OCI-LY3 (cell line): ENCODE measurements around the gene ACSF3.
"Not testable (repeated sequence)": the region's sequence is repeated elsewhere in the genome, so short reads cannot be mapped to it uniquely, and the experiment has no call there.

Experiments
- H2AFZ ChIP-seq: fragments of 200-600, 300-600 bp; shearing (Covaris generic); 2 replicates; pipeline ENCODE4 v1.6.0; 2014; ENCODE audit warnings: antibody characterized with exemption, low read depth, low read length
- H3K27ac ChIP-seq: fragments of 200-600, 300-600 bp; sonication (generic); 2 replicates; pipeline ENCODE4 v1.5.1; 2014; ENCODE audit warnings: mild to moderate bottlenecking, low read length, moderate library complexity, mixed read lengths
- H3K27me3 ChIP-seq: fragments of 200-600, 300-600 bp; sonication (generic); 2 replicates; pipeline ENCODE4 v1.6.1; 2014; ENCODE audit warnings: low read depth, low read length, mixed read lengths
- H3K36me3 ChIP-seq: fragments of 200-600, 300-600 bp; sonication (generic); replicated peaks from 2 replicates; pipeline ENCODE3; 2014; ENCODE audit warnings: low read depth, low read length, mixed read lengths
- H3K4me1 ChIP-seq: fragments of 300-600, 200-600 bp; sonication (generic); 2 replicates; pipeline ENCODE4 v1.6.1; 2014; ENCODE audit warnings: low read length, mixed read lengths
- H3K4me2 ChIP-seq: fragments of 200-600, 300-600 bp; sonication (generic); 2 replicates; pipeline ENCODE4 v1.6.1; 2014; ENCODE audit warnings: low read length, mixed read lengths
- H3K4me3 ChIP-seq: fragments of 300-600, 200-600 bp; sonication (generic); 2 replicates; pipeline ENCODE4 v1.5.1; 2014; ENCODE audit warnings: antibody characterized with exemption, mild to moderate bottlenecking, low read length, moderate library complexity
- H3K79me2 ChIP-seq: fragments of 300-600, 200-600 bp; shearing (Covaris generic); 2 replicates; pipeline ENCODE4 v1.6.1; 2014; ENCODE audit warnings: mild to moderate bottlenecking, low read length, mixed read lengths
- H3K9ac ChIP-seq: fragments of 300-600, 200-600 bp; shearing (Covaris generic); 2 replicates; pipeline ENCODE4 v1.6.0; 2014; ENCODE audit warnings: mild to moderate bottlenecking, low read length, moderate library complexity
- H3K9me3 ChIP-seq: fragments of 200-600, 300-600 bp; shearing (Covaris generic); 2 replicates; pipeline ENCODE4 v1.6.1; 2014; ENCODE audit warnings: low read length, mixed read lengths; ENCODE audit not compliant: insufficient read depth
- H4K20me1 ChIP-seq: fragments of 200-600, 300-600 bp; sonication (generic); 2 replicates; pipeline ENCODE4 v1.6.1; 2016; ENCODE audit warnings: low read length, mixed read lengths; ENCODE audit not compliant: insufficient read depth
- EZH2phosphoT487 ChIP-seq: fragments of 200-600 bp; shearing (Covaris generic); IDR thresholded peaks from 2 replicates; pipeline ENCODE4 v1.6.1; 2018; ENCODE audit warnings: antibody characterized with exemption, mixed run types, low read depth
- TF ChIP-seq, protein P1 (sequence below): fragments of 200-600, 300-600 bp; sonication (generic); IDR thresholded peaks from 2 replicates; pipeline ENCODE4 v1.5.1; 2014; ENCODE audit warnings: antibody characterized with exemption, low read length, low read depth

The ACSF3 gene

DNA sequence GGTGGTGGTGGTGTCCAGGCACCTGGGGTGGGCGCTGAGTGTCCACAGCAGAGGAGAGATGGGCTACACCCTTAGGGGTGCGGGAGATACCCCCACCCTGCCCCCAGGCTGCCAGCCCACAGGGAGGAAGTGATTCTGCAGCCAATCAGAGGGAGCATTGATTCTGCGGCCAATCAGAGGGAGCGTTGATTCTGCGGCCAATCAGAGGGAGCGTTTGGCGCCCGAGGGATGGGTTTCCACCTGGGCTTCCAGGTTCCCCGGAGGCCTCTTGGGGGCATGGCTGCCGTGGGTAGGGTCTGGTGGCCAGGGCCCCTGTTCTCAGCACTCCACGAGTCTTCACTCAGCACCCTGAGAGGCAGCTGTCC lies 28.2 kb upstream of the ACSF3 start:
- Histone ChIP-seq H3K9ac (peak overlapping the region; percentile 99), H3K4me1 (peaks cover 71% of the 10 kb centered on the region), H3K79me2 (peaks cover 49% of the 10 kb centered on the region), H3K36me3 (no peaks in the 10 kb centered on the region), H2AFZ (no peak overlapping the region; the same call in 1 of the 2 replicates), H3K27me3 (no peaks in the 10 kb centered on the region), H4K20me1 (no peaks in the 10 kb centered on the region), H3K27ac (peak overlapping the region; percentile 99), H3K4me2 (peak overlapping the region; percentile 95), H3K4me3 (peak overlapping the region; percentile 78), H3K9me3 (no peaks in the 10 kb centered on the region)
- TF ChIP-seq EZH2phosphoT487 = no peak
- TF ChIP-seq, protein P1, sequence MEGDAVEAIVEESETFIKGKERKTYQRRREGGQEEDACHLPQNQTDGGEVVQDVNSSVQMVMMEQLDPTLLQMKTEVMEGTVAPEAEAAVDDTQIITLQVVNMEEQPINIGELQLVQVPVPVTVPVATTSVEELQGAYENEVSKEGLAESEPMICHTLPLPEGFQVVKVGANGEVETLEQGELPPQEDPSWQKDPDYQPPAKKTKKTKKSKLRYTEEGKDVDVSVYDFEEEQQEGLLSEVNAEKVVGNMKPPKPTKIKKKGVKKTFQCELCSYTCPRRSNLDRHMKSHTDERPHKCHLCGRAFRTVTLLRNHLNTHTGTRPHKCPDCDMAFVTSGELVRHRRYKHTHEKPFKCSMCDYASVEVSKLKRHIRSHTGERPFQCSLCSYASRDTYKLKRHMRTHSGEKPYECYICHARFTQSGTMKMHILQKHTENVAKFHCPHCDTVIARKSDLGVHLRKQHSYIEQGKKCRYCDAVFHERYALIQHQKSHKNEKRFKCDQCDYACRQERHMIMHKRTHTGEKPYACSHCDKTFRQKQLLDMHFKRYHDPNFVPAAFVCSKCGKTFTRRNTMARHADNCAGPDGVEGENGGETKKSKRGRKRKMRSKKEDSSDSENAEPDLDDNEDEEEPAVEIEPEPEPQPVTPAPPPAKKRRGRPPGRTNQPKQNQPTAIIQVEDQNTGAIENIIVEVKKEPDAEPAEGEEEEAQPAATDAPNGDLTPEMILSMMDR = no peak

DNA sequence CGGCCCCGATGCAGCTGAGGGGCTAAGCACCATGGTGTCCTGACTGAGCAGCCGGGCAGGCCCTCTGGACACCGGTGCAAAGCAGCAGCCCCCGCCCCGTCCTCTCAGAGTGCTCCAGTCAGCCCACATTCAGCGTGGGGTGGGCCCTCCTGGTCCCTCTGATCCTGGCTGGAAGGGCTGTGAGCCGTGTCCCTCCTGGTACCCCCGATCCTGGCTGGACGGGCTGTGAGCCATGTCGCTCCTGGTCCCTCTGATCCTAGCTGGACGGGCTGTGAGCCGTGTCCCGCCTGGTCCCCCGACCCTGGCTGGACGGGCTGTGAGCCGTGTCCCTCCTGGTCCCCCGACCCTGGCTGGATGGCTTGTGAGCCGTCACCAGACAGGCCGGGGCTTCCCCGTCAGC lies 26.9 kb upstream of the ACSF3 start:
- no peaks in the 10 kb centered on the region for H3K9me3 ChIP-seq
- H2AFZ ChIP-seq = no peak overlapping the region
- no peak overlapping the region for H3K4me3 ChIP-seq
- no peak overlapping the region for H3K9ac ChIP-seq
- no peak for TF ChIP-seq EZH2phosphoT487
- TF ChIP-seq, protein P1 = no peak
- no peak overlapping the region for H3K27ac ChIP-seq
- H3K4me1 ChIP-seq = peaks cover 58% of the 10 kb centered on the region
- H3K4me2 ChIP-seq = no peak overlapping the region
- H4K20me1 ChIP-seq = no peaks in the 10 kb centered on the region
- no peaks in the 10 kb centered on the region for H3K27me3 ChIP-seq
- H3K36me3 ChIP-seq = no peaks in the 10 kb centered on the region
- H3K79me2 ChIP-seq = peaks cover 41% of the 10 kb centered on the region

DNA sequence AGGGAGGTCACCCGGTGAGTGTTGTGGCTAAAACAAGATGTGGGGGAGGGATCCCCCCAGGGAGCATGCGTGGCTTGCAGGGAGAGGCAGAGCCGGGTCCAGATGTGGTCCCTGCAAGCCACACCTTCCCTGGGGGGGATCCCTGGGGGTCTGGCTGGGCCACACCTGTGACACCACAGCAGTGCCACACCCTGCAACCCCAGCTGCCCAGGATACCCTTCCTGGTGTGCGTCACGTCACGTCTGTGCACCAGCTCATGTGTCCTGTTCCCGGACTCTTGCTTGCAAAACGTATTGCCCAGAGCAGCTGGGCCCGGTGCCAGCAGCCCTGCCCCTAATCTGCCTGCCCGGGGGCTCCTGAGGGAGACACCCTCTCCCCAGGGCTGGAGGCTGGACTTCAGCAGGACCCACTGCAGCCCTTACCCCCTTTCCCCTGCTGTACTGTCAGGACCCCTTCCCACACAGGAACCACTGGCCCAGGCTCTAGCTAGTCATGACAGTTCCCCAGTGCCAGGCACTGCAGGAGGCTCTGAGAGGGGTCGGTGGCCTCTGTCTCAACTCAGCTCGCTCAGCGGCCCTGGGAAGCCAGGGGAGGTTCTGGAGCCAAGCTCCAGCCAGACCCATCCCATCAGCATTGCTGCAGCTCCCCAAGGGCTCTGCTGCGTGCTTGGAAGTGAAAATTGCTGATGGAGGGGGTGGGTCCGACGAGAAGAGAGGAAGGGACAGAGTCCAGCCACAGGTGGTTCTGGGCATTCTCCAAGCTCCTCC lies 25.8 kb upstream of the ACSF3 start:
- no peak overlapping the region for H2AFZ ChIP-seq
- TF ChIP-seq EZH2phosphoT487 = no peak
- TF ChIP-seq, protein P1 = no peak
- no peak overlapping the region for H3K4me3 ChIP-seq
- no peaks in the 10 kb centered on the region for H4K20me1 ChIP-seq
- no peaks in the 10 kb centered on the region for H3K36me3 ChIP-seq
- no peak overlapping the region for H3K9ac ChIP-seq
- H3K27ac ChIP-seq = no peak overlapping the region
- peaks cover 47% of the 10 kb centered on the region for H3K4me1 ChIP-seq
- no peak overlapping the region for H3K4me2 ChIP-seq
- H3K27me3 ChIP-seq = no peaks in the 10 kb centered on the region
- H3K79me2 ChIP-seq = peaks cover 30% of the 10 kb centered on the region
- H3K9me3 ChIP-seq = no peaks in the 10 kb centered on the region

DNA sequence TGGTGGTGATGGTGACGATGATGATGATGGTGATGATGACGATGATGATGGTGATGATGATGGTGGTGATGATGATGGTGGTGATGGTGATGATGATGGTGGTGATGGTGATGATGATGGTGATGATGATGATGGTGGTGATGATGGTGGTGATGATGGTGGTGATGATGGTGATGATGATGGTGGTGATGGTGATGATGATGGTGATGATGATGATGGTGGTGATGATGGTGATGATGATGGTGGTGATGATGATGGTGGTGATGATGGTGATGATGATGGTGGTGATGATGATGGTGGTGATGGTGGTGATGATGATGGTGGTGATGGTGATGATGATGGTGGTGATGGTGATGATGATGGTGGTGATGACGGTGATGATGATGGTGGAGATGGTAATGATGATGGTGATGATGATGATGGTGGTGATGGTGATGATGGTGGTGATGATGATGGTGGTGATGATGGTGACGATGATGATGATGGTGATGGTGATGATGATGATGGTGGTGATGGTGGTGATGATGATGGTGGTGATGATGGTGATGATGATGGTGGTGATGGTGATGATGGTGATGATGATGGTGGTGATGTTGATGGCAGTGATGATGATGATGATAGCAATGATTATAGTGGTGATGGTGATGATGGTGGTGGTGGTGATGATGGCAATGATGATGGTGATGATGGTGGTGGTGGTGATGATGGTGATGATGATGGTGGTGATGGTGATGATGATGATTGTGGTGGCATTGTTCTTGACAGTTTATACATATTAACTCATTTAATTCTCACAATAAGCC lies 24.6 kb upstream of the ACSF3 start:
- not testable (repeated sequence) for H3K9me3 ChIP-seq, H3K4me3 ChIP-seq, H2AFZ ChIP-seq, H3K27me3 ChIP-seq, H3K9ac ChIP-seq, H3K36me3 ChIP-seq, H4K20me1 ChIP-seq, H3K4me2 ChIP-seq, H3K27ac ChIP-seq
- Histone ChIP-seq H3K4me1 (peaks cover 35% of the 10 kb centered on the region), H3K79me2 (peaks cover 18% of the 10 kb centered on the region)
